GM10847 (cell line): Measurements from ENCODE around the gene NVL.

Experiments used
- POLR2A ChIP-seq: IDR thresholded peaks from 2 replicates; pipeline ENCODE4 v1.6.1; 2011; ENCODE audit not compliant: insufficient read length; ENCODE audit errors: extremely low read depth

Gene NVL

GRCh38 chr1:224266105-224266914 lies 63.7 kb downstream of the NVL start:
- no peak for TF ChIP-seq POLR2A

- no peak for TF ChIP-seq POLR2A
Measured at GRCh38 chr1:224264321-224264720, 65.7 kb downstream of the NVL start.

- no peak for TF ChIP-seq POLR2A
Measured at GRCh38 chr1:224262373-224263054, 67.5 kb downstream of the NVL start.

GRCh38 chr1:224259986-224260385 lies 70.0 kb downstream of the NVL start:
- TF ChIP-seq POLR2A = no peak

GRCh38 chr1:224258351-224258750 lies 71.6 kb downstream of the NVL start:
- TF ChIP-seq POLR2A = no peak

GRCh38 chr1:224256640-224257039 lies 73.3 kb downstream of the NVL start:
- TF ChIP-seq POLR2A = no peak

- no peak for TF ChIP-seq POLR2A
Measured at GRCh38 chr1:224253721-224254120, 76.3 kb downstream of the NVL start.

- TF ChIP-seq POLR2A = no peak
Measured at GRCh38 chr1:224252479-224252878, 77.5 kb downstream of the NVL start.

- TF ChIP-seq POLR2A = no peak
Measured at GRCh38 chr1:224251741-224252146, 78.2 kb downstream of the NVL start.

- TF ChIP-seq POLR2A = no peak
Measured at GRCh38 chr1:224245188-224245587, 84.8 kb downstream of the NVL start.

GRCh38 chr1:224238756-224239155 lies 91.2 kb downstream of the NVL start:
- TF ChIP-seq POLR2A = no peak

GRCh38 chr1:224238212-224238611 lies 91.8 kb downstream of the NVL start:
- no peak for TF ChIP-seq POLR2A

GRCh38 chr1:224237119-224237881 lies 92.7 kb downstream of the NVL start:
- no peak for TF ChIP-seq POLR2A

- TF ChIP-seq POLR2A = no peak
Measured at GRCh38 chr1:224235813-224236493, 94.0 kb downstream of the NVL start.

- TF ChIP-seq POLR2A = no peak
Measured at GRCh38 chr1:224234017-224234416, 96.0 kb downstream of the NVL start.
